WTC11 (cell line): ENCODE measurements around the gene HCST. TPM values are rescaled to one million over a fixed set of nuclear protein-coding genes. Genes with fewer than 3 reads are reported as not detected.

ENCODE experiments used
- ATAC-seq: fragments of 200-7000 bp; cut with Tn5 transposase; 2 replicates; pipeline ENCODE4 v1.10.0; 2021; ENCODE audit warnings: mild to moderate bottlenecking, moderate library complexity
- CTCF ChIA-PET: fragments of 300-600 bp; sonication (Branson Sonifier 250); formaldehyde crosslinking; loops from one replicate; lab custom pipeline; 2021; ENCODE audit warnings: antibody characterized with exemption; lab: Charles Lee
- POLR2A ChIA-PET: fragments of 350-600 bp; sonication (Branson Sonifier 250); formaldehyde crosslinking; loops from one replicate; lab custom pipeline; 2021; ENCODE audit warnings: antibody characterized with exemption; lab: Charles Lee
- DNase-seq: peaks from one replicate; pipeline ENCODE4 v3.0.0; 2021; ENCODE audit warnings: low spot score
- H3K27ac Mint-ChIP-seq: 2 replicates; pipeline ENCODE4 v1.8.0; 2021; ENCODE audit warnings: mixed read lengths
- H3K27me3 Mint-ChIP-seq: 2 replicates; pipeline ENCODE4 v1.8.0; 2021; ENCODE audit warnings: low read depth, mild to moderate bottlenecking, moderate library complexity, mixed read lengths
- H3K36me3 Mint-ChIP-seq: 2 replicates; pipeline ENCODE4 v1.8.0; 2021; ENCODE audit warnings: mixed read lengths
- H3K4me1 Mint-ChIP-seq: 2 replicates; pipeline ENCODE4 v1.8.0; 2022; ENCODE audit warnings: mixed read lengths
- H3K4me3 Mint-ChIP-seq: 2 replicates; pipeline ENCODE4 v1.8.0; 2021; ENCODE audit warnings: mild to moderate bottlenecking, moderate library complexity, mixed read lengths
- H3K9me3 Mint-ChIP-seq: 2 replicates; pipeline ENCODE4 v1.8.0; 2021; ENCODE audit warnings: mixed read lengths
- ATF1 ChIP-seq: sonication (generic); formaldehyde crosslinking; IDR thresholded peaks from 2 replicates; pipeline ENCODE4 v1.8.1; 2023; ENCODE audit warnings: mild to moderate bottlenecking, moderate library complexity, missing genetic modification reagents
- CREM ChIP-seq: sonication (generic); formaldehyde crosslinking; IDR thresholded peaks from 2 replicates; pipeline ENCODE4 v1.8.1; 2022; ENCODE audit warnings: mild to moderate bottlenecking, missing genetic modification reagents, moderate library complexity
- CTCF ChIP-seq: fragments of 200-600 bp; IDR thresholded peaks from 2 replicates; pipeline ENCODE4 v1.8.0; 2022; ENCODE audit warnings: antibody characterized with exemption
- EMX1 ChIP-seq: fragments of 250-450 bp; sonication (Bioruptor Pico); IDR thresholded peaks from 2 replicates; pipeline ENCODE4 v1.8.0; 2021; ENCODE audit warnings: mild to moderate bottlenecking
- FOXP4 ChIP-seq: sonication (generic); formaldehyde crosslinking; IDR thresholded peaks from 2 replicates; pipeline ENCODE4 v1.8.0; 2022; ENCODE audit warnings: mild to moderate bottlenecking, missing genetic modification reagents
- GABPB1 ChIP-seq: sonication (generic); formaldehyde crosslinking; IDR thresholded peaks from 2 replicates; pipeline ENCODE4 v1.8.1; 2023; ENCODE audit warnings: mild to moderate bottlenecking, missing genetic modification reagents
- GTF2I ChIP-seq: fragments of 250-450 bp; sonication (Bioruptor Pico); conservative IDR thresholded peaks from 2 replicates; pipeline ENCODE4 v1.4.0; 2021; ENCODE audit warnings: mild to moderate bottlenecking
- NR1H2 ChIP-seq: sonication (generic); formaldehyde crosslinking; IDR thresholded peaks from 2 replicates; pipeline ENCODE4 v1.9.0; 2021; ENCODE audit warnings: mild to moderate bottlenecking, moderate library complexity, missing genetic modification reagents
- OVOL2 ChIP-seq: fragments of 250-450 bp; sonication (Bioruptor Pico); IDR thresholded peaks from 2 replicates; pipeline ENCODE4 v1.9.0; 2021; ENCODE audit warnings: mild to moderate bottlenecking, borderline replicate concordance
- RELA ChIP-seq: sonication (generic); formaldehyde crosslinking; IDR thresholded peaks from 2 replicates; pipeline ENCODE4 v1.8.1; 2022; ENCODE audit warnings: missing genetic modification reagents, mild to moderate bottlenecking, borderline replicate concordance
- TEAD1 ChIP-seq: sonication (generic); formaldehyde crosslinking; IDR thresholded peaks from 2 replicates; pipeline ENCODE4 v1.8.0; 2022; ENCODE audit warnings: mild to moderate bottlenecking, missing genetic modification reagents
- TP53 ChIP-seq: sonication (generic); formaldehyde crosslinking; IDR thresholded peaks from 2 replicates; pipeline ENCODE4 v1.8.1; 2023; ENCODE audit warnings: mild to moderate bottlenecking, missing genetic modification reagents
- ZBTB21 ChIP-seq: sonication (generic); formaldehyde crosslinking; IDR thresholded peaks from 2 replicates; pipeline ENCODE4 v1.8.1; 2023; ENCODE audit warnings: mild to moderate bottlenecking, missing genetic modification reagents, borderline replicate concordance
- ZNF121 ChIP-seq: sonication (generic); formaldehyde crosslinking; IDR thresholded peaks from 2 replicates; pipeline ENCODE4 v1.8.0; 2023; ENCODE audit warnings: missing genetic modification reagents
- ZNF232 ChIP-seq: sonication (generic); formaldehyde crosslinking; IDR thresholded peaks from 2 replicates; pipeline ENCODE4 v1.8.0; 2022; ENCODE audit warnings: mild to moderate bottlenecking, missing genetic modification reagents
- ZNF396 ChIP-seq: fragments of 250-450 bp; sonication (Bioruptor Pico); IDR thresholded peaks from 2 replicates; pipeline ENCODE4 v1.8.0; 2021; ENCODE audit warnings: mild to moderate bottlenecking, moderate library complexity, borderline replicate concordance
- ZNF425 ChIP-seq: fragments of 250-450 bp; sonication (Bioruptor Pico); conservative IDR thresholded peaks from 2 replicates; pipeline ENCODE4 v1.9.0; 2021; ENCODE audit warnings: mild to moderate bottlenecking
- total RNA-seq: library from RNA; stranded (reverse); gene quantifications from 3 replicates; pipeline ENCODE4 v1.2.3, GENCODE V29; 2021
- TF ChIP-seq, protein P1 (sequence below): sonication (generic); formaldehyde crosslinking; conservative IDR thresholded peaks from 2 replicates; pipeline ENCODE4 v1.8.1; 2022; ENCODE audit warnings: mild to moderate bottlenecking, missing genetic modification reagents
- TF ChIP-seq, protein P2 (sequence below): sonication (generic); formaldehyde crosslinking; IDR thresholded peaks from 2 replicates; pipeline ENCODE4 v1.8.0; 2022; ENCODE audit warnings: mild to moderate bottlenecking, missing genetic modification reagents
- TF ChIP-seq, protein P3 (sequence below): sonication (generic); formaldehyde crosslinking; IDR thresholded peaks from 2 replicates; pipeline ENCODE4 v1.8.1; 2023; ENCODE audit warnings: mild to moderate bottlenecking, missing genetic modification reagents, borderline replicate concordance
- TF ChIP-seq, protein P4 (sequence below): fragments of 250-450 bp; sonication (Bioruptor Pico); IDR thresholded peaks from 2 replicates; pipeline ENCODE4 v1.9.0; 2021; ENCODE audit warnings: moderate library complexity, mild to moderate bottlenecking, inconsistent platforms, borderline replicate concordance

Gene HCST
- total RNA-seq, 1 experiment from 2014 or later = 1.9 TPM

GRCh38 chr19:35932291-35932936, 30.1 kb downstream of the HCST start:
- POLR2A ChIA-PET = interaction anchor here (0.7 to 1.5 kb wide), 2 partner anchors 53 to 188 kb away, joined by 3 to 7 read pairs; no protein-coding TSS in a partner anchor
- peaks cover 25% of the 10 kb centered on the region for H3K4me1 Mint-ChIP-seq
- CTCF ChIA-PET = interaction anchor here (0.7 to 1.8 kb wide), 9 partner anchors 21 to 192 kb away, joined by 3 to 21 read pairs (median 6); partner anchors contain the start of gene APLP1
- no peak for DNase-seq
- TF ChIP-seq ATF1 (CRISPR knock-in tag) (no peak), TEAD1 (CRISPR knock-in tag) (peak; percentile 24; the same call in 1 of the 2 replicates), ZNF121 (CRISPR knock-in tag) (peak; percentile 99), FOXP4 (0 out of 2 replicates have a peak, but pooled peaks have one; percentile 19), GTF2I (0 out of 2 replicates have a peak, but pooled peaks have one; percentile 40), ZNF425 (no peak)
- H3K27ac Mint-ChIP-seq = peak overlapping the region; percentile 95
- H3K36me3 Mint-ChIP-seq = no peaks in the 10 kb centered on the region
- H3K27me3 Mint-ChIP-seq = no peaks in the 10 kb centered on the region
- no peak for ATAC-seq
- peak overlapping the region; percentile 63 for H3K4me3 Mint-ChIP-seq
- no peaks in the 10 kb centered on the region for H3K9me3 Mint-ChIP-seq

GRCh38 chr19:35935911-35936737, 33.8 kb downstream of the HCST start, which contains the start of gene LRFN3:
Gene LRFN3 (plus strand): TSS chr19:35936374. CDS start chr19:35939426, 3,052 bp downstream.
- ChIA-PET CTCF (interaction anchor here (1.0 to 1.5 kb wide), 2 partner anchors 54 to 56 kb away, joined by 3 to 5 read pairs; no protein-coding TSS in a partner anchor), POLR2A (no interaction called here)
- H3K4me3 Mint-ChIP-seq = peak within 1 kb of the TSS; percentile 74
- no peaks in the 10 kb centered on the region for H3K9me3 Mint-ChIP-seq
- peak within 1 kb of the TSS; percentile 55 for H3K27ac Mint-ChIP-seq
- DNase-seq (peak; percentile 81), ATAC-seq (peak; percentile 10)
- H3K4me1 Mint-ChIP-seq = peaks cover 35% of the 10 kb centered on the region
- peaks cover 5% of the 10 kb centered on the region for H3K36me3 Mint-ChIP-seq
- H3K27me3 Mint-ChIP-seq = no peaks in the 10 kb centered on the region
- TF ChIP-seq, protein P1, sequence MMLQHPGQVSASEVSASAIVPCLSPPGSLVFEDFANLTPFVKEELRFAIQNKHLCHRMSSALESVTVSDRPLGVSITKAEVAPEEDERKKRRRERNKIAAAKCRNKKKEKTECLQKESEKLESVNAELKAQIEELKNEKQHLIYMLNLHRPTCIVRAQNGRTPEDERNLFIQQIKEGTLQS = no peak
- TF ChIP-seq, protein P2, sequence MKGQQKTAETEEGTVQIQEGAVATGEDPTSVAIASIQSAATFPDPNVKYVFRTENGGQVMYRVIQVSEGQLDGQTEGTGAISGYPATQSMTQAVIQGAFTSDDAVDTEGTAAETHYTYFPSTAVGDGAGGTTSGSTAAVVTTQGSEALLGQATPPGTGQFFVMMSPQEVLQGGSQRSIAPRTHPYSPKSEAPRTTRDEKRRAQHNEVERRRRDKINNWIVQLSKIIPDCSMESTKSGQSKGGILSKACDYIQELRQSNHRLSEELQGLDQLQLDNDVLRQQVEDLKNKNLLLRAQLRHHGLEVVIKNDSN (CRISPR knock-in tag) = no peak
- TF ChIP-seq GABPB1 (CRISPR knock-in tag) (no peak), CTCF (no peak), RELA (CRISPR knock-in tag) (no peak), ZNF396 (CRISPR knock-in tag) (no peak), CREM (CRISPR knock-in tag) (no peak), EMX1 (CRISPR knock-in tag) (no peak), OVOL2 (CRISPR knock-in tag) (no peak), TEAD1 (CRISPR knock-in tag) (no peak), ZNF232 (CRISPR knock-in tag) (no peak), ZBTB21 (CRISPR knock-in tag) (no peak), NR1H2 (no peak), TP53 (CRISPR knock-in tag) (no peak)
- TF ChIP-seq, protein P3, sequence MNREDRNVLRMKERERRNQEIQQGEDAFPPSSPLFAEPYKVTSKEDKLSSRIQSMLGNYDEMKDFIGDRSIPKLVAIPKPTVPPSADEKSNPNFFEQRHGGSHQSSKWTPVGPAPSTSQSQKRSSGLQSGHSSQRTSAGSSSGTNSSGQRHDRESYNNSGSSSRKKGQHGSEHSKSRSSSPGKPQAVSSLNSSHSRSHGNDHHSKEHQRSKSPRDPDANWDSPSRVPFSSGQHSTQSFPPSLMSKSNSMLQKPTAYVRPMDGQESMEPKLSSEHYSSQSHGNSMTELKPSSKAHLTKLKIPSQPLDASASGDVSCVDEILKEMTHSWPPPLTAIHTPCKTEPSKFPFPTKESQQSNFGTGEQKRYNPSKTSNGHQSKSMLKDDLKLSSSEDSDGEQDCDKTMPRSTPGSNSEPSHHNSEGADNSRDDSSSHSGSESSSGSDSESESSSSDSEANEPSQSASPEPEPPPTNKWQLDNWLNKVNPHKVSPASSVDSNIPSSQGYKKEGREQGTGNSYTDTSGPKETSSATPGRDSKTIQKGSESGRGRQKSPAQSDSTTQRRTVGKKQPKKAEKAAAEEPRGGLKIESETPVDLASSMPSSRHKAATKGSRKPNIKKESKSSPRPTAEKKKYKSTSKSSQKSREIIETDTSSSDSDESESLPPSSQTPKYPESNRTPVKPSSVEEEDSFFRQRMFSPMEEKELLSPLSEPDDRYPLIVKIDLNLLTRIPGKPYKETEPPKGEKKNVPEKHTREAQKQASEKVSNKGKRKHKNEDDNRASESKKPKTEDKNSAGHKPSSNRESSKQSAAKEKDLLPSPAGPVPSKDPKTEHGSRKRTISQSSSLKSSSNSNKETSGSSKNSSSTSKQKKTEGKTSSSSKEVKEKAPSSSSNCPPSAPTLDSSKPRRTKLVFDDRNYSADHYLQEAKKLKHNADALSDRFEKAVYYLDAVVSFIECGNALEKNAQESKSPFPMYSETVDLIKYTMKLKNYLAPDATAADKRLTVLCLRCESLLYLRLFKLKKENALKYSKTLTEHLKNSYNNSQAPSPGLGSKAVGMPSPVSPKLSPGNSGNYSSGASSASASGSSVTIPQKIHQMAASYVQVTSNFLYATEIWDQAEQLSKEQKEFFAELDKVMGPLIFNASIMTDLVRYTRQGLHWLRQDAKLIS (CRISPR knock-in tag) = no peak
- TF ChIP-seq, protein P4, sequence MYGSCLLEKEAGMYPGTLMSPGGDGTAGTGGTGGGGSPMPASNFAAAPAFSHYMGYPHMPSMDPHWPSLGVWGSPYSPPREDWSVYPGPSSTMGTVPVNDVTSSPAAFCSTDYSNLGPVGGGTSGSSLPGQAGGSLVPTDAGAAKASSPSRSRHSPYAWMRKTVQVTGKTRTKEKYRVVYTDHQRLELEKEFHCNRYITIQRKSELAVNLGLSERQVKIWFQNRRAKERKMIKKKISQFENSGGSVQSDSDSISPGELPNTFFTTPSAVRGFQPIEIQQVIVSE (CRISPR knock-in tag) = no peak
